Aorta (tissue), 5 donors: ENCODE measurements around the gene CUBN. TPM values are rescaled to one million over a fixed set of nuclear protein-coding genes. Genes with fewer than 3 reads are reported as not detected.
A peak's percentile ranks its signal among the peaks of the same experiment; 100 is the strongest.

ENCODE experiments used
- ATAC-seq: fragments of 200-7000 bp; cut with Tn5 transposase; one replicate; pipeline ENCODE4 v1.9.1; 2022; ENCODE audit warnings: moderate library complexity; ENCODE audit not compliant: low FRiP score
- DNase-seq, 2 donors: peaks; one replicate each; pipeline ENCODE4 v3.0.0-alpha.2; 2020
- H3K27ac ChIP-seq, 2 donors: one replicate each; pipeline ENCODE4 v1.5.1; 2013; ENCODE audit warnings: low read length in 2 of 2, mild to moderate bottlenecking in 2 of 2, moderate library complexity in 2 of 2, control low read depth in 1 of 2, inconsistent platforms in 1 of 2, low read depth in 1 of 2
- H3K27me3 ChIP-seq, 2 donors: one replicate each; pipeline ENCODE4 v1.6.1; 2013; ENCODE audit warnings: control low read depth in 1 of 2, low read length in 1 of 2, mild to moderate bottlenecking in 1 of 2, moderate library complexity in 1 of 2; ENCODE audit not compliant: insufficient read depth in 2 of 2, control insufficient read depth in 1 of 2
- H3K36me3 ChIP-seq, 2 donors: one replicate each; pipeline ENCODE4 v1.6.1; 2013; ENCODE audit warnings: control low read depth in 1 of 2, low read length in 1 of 2, mild to moderate bottlenecking in 1 of 2; ENCODE audit not compliant: insufficient read depth in 2 of 2, control insufficient read depth in 1 of 2
- H3K4me1 ChIP-seq, 2 donors: one replicate each; pipeline ENCODE4 v1.6.1; 2013; ENCODE audit warnings: low read length in 2 of 2, control low read depth in 1 of 2, mild to moderate bottlenecking in 1 of 2, moderate library complexity in 1 of 2; ENCODE audit not compliant: insufficient read depth in 2 of 2, control insufficient read depth in 1 of 2
- H3K4me3 ChIP-seq, 2 donors: one replicate each; pipeline ENCODE4 v1.5.1; 2013; ENCODE audit warnings: low read length in 2 of 2, control low read depth in 1 of 2, mild to moderate bottlenecking in 1 of 2
- H3K9me3 ChIP-seq: one replicate; pipeline ENCODE4 v1.6.1; 2013; ENCODE audit warnings: mild to moderate bottlenecking, low read length; ENCODE audit not compliant: control insufficient read depth
- WGBS, 2 donors: extraction: QIAGEN DNeasy Blood & Tissue Kit; methylation state at CpG; one replicate each; pipeline ENCODE4 v1.1.7; 2013; 5-methylcytosine and 5-hydroxymethylcytosine counted together
- intact Hi-C, 2 donors: fragments of 100-400 bp; cut with DNase I; formaldehyde crosslinking; loops; one replicate each; pipeline versions ENCODE4 v1.14.2 to v1.15.0; 2022
- polyA plus RNA-seq, 2 donors: library from polyadenylated mRNA; stranded (reverse); fragments of 200-250 nt; gene quantifications; one replicate each; pipeline ENCODE4 v1.2.3, GENCODE V29; 2013
- total RNA-seq, 2 donors: library from RNA; stranded (reverse); fragmentation: NEBNext Ultra II Directional; extraction: Animal tissue kit (Norgen Biotek cat#: 25700); gene quantifications; one replicate each; pipeline ENCODE4 v1.2.1, GENCODE V29; 2021
- donor health status: healthy with polysubstance abuse.
- donor health status: Bipolar disorder and iron deficiency.
- donor health status: DM: no; HTN: no; CAD: no.
- donor health status: DM: no; HTN: no; CAD: no.
- donor health status: DM: yes; HTN: yes; CAD: no.

CUBN gene
- total and polyA plus RNA-seq, 4 donors: 0.13 to 5.2 (median 2.6) TPM

DNA sequence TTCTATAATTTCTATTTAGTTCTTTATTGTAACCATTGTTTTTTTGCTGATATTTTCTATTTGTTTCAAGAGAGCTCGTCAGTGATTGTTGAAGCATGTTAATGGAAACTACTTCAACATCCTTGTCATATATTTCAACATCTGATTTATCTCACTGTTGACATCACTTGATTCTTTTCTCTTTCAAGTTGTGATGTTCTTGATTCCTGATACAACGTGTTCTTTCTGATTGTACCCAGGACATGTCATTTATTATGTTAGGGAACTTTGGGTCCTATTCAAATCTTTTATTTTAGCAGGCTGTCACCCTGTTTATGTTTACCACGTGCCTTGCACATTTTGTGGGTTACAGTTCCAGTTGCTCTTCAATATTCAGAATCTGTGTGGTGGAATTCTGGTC is 232.6 kb downstream of the CUBN start:
- 94% methylated on average over 3 of the region's 3 CpGs for WGBS, 2 donors
- Histone ChIP-seq H3K36me3 (no peaks in the 10 kb centered on the region), H3K27ac (no peak overlapping the region), H3K27me3 (no peaks in the 10 kb centered on the region), H3K4me1 (peaks cover 0 to 4% of the 10 kb centered on the region in 2 donors), H3K4me3 (no peak overlapping the region), H3K9me3 (no peaks in the 10 kb centered on the region)
- DNase-seq: no peak
- intact Hi-C loops: no loop called here
- no peak for ATAC-seq

DNA sequence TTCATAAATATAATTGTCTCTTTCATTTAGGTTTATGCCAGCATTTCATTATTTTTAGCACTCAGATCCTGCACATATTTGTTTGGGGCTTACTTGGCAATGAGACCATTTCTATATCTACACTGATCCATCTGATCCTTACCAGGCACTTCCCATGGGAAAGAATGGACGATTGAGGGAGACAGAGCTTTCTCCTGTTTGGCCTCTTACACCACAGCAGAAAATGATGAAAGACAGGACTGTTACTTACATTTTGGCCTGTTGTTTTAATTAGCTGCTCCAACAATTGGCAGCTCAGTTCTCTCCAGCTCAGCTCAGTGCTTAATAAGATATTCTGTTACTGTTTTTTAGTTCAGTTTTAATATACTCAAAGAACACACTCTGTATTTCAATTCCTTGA is 234.8 kb downstream of the CUBN start:
- Histone ChIP-seq H3K9me3 (no peaks in the 10 kb centered on the region), H3K27me3 (no peaks in the 10 kb centered on the region), H3K27ac (no peak overlapping the region), H3K4me3 (no peak overlapping the region), H3K36me3 (no peaks in the 10 kb centered on the region), H3K4me1 (peaks cover 0 to 4% of the 10 kb centered on the region in 2 donors)
- DNase-seq (no peak), ATAC-seq (no peak)
- 9 to 13% methylated on average over 1 of the region's 1 CpG for WGBS, 2 donors
- intact Hi-C loops: no loop called here

DNA sequence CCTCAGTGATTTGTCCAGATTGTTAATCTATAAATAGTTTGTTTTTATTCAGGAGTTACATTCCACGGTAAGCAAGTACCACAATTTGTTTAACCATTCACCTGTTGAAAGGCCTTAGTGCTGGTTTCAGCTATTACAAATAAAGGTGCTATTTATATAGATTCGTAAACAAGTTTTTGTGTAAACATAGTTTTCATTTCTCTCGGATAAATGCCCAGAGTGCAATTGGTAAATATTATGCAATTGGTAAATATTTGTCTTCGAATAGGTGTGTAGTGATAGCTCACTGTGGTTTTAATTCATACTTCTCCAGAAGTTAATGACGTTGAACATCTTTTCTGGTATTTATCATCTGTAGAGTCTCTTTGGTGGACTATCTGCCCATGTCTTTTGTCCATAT is 235.9 kb downstream of the CUBN start:
- H3K36me3 ChIP-seq: no peaks in the 10 kb centered on the region
- no peaks in the 10 kb centered on the region for H3K27me3 ChIP-seq
- H3K9me3 ChIP-seq: no peaks in the 10 kb centered on the region
- DNase-seq (no peak), ATAC-seq (no peak)
- no peak overlapping the region for H3K27ac ChIP-seq
- intact Hi-C loops: no loop called here
- WGBS, 2 donors: 39 to 43% methylated on average over 5 of the region's 5 CpGs
- H3K4me3 ChIP-seq: no peak overlapping the region
- H3K4me1 ChIP-seq: peaks cover 0 to 4% of the 10 kb centered on the region in 2 donors

DNA sequence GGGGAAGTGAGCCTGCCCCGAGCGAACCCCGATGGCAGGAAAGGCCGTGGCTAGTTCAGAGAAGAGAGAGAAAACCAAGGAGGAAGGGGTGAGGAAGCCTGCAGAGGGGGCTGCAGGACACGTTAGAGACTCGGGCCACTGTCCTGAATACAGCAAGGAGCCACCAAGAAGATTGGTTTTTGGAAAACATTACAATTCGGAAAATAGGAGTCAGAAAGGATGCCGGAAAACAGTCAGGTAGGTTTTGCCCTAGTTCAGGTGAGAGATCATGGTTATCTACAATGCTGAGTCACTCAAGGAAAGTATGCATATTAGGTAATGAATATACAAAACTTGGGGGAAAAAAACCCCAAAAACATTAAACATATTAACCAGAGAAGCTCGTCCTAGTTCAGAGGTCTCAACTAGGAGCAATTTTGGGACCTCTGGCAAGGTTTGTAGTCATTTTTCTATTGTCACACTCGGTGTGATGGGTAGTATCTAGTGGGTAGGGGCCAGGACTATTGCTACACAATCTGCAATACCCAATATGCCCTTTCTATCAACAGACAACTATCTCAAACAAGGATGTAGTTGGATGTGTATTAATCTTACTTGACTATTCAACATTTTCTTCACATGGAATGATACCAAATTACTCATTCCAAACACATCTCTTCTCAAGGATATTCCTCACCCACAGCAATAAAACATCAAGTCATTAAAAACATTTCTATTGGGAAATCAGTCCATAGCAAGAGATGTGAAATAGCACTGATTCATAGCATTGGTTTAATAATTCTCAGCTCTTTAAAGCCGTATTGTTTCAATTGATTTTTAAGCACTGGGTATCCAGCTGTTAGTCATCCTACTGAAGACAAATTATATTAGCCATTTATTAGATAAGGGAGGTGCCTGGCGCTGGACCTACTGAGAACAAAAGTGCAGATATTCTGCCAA is 238.0 kb downstream of the CUBN start:
- Histone ChIP-seq H3K4me1 (peaks cover 0 to 4% of the 10 kb centered on the region in 2 donors), H3K27me3 (no peaks in the 10 kb centered on the region), H3K4me3 (no peak overlapping the region), H3K36me3 (no peaks in the 10 kb centered on the region), H3K27ac (no peak overlapping the region), H3K9me3 (no peaks in the 10 kb centered on the region)
- WGBS, 2 donors: 53 to 54% methylated on average over 12 of the region's 12 CpGs
- intact Hi-C loops: no loop called here
- ATAC-seq (peak; percentile 91), DNase-seq (peak; percentile 51 to 83)

DNA sequence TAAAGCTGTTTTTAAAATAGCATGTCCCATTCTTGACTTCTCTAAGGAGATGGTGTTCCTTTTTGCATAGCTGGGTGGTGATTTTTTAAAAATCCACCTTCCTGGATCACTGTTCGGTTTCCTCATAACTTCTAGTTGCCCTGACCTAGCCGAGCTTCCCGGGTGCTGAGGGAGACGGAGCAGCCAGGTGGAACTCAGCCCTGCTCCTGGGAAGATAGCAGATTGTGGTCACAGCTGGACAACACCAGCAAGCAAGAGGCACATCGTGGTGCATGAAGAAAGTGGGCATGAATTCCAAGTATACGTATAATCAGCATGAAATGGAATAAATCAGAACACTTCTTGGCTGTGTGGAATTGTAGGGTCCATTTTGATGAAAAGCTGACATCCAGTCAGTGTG is 238.9 kb downstream of the CUBN start:
- ATAC-seq: no peak
- H3K27ac ChIP-seq: no peak overlapping the region
- H3K4me1 ChIP-seq: peaks cover 0 to 4% of the 10 kb centered on the region in 2 donors
- no peaks in the 10 kb centered on the region for H3K9me3 ChIP-seq
- H3K4me3 ChIP-seq: no peak overlapping the region
- H3K27me3 ChIP-seq: no peaks in the 10 kb centered on the region
- intact Hi-C loops: no loop called here
- DNase-seq: no peak
- no peaks in the 10 kb centered on the region for H3K36me3 ChIP-seq
- WGBS, 2 donors: 66 to 68% methylated on average over 6 of the region's 6 CpGs

DNA sequence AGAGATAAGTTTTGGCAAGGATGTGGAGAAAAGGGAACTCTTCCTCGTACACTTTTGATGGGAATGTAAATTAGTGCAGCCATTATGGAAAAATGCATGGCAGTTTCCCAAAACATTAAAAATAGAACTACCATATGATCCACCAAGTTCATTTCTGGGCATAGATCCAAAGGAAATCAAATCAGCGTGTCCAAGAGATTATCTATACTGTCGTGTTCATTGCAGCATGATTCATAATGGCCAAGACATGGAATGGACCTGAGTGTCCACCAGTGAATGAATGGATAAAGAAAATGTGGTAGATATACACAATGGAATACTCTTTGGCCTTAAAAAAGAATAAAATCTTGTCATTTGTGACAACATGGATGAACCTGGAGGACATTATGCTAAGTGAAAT is 242.0 kb downstream of the CUBN start:
- H3K9me3 ChIP-seq: no peaks in the 10 kb centered on the region
- ATAC-seq (no peak), DNase-seq (no peak)
- no peaks in the 10 kb centered on the region for H3K4me1 ChIP-seq
- intact Hi-C loops: no loop called here
- no peaks in the 10 kb centered on the region for H3K36me3 ChIP-seq
- H3K27me3 ChIP-seq: no peaks in the 10 kb centered on the region
- no peak overlapping the region for H3K4me3 ChIP-seq
- 24 to 28% methylated on average over 3 of the region's 3 CpGs for WGBS, 2 donors
- no peak overlapping the region for H3K27ac ChIP-seq

DNA sequence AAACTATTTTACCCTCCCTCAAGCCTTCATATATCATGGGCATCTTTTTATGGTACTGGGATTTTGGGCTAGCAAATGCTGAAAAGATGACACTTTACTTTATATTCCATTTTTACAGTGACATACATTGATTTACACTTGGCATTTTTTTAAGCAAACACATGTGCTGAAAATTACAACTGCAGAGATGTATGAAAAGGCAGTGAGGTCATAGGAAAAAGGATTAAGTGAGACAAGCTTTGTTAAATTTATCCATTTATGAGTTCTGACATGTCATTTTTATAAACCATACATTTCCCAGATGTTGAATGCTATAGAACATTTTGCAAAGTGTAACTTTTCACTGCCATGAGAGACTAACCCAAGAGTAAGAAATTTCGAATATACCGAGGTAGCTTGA is 243.6 kb downstream of the CUBN start:
- H3K27ac ChIP-seq: no peak overlapping the region
- ATAC-seq (no peak), DNase-seq (no peak)
- no peak overlapping the region for H3K4me3 ChIP-seq
- H3K27me3 ChIP-seq: no peaks in the 10 kb centered on the region
- no peaks in the 10 kb centered on the region for H3K9me3 ChIP-seq
- 79 to 82% methylated on average over 2 of the region's 2 CpGs for WGBS, 2 donors
- H3K36me3 ChIP-seq: no peaks in the 10 kb centered on the region
- intact Hi-C loops: no loop called here
- H3K4me1 ChIP-seq: no peaks in the 10 kb centered on the region

DNA sequence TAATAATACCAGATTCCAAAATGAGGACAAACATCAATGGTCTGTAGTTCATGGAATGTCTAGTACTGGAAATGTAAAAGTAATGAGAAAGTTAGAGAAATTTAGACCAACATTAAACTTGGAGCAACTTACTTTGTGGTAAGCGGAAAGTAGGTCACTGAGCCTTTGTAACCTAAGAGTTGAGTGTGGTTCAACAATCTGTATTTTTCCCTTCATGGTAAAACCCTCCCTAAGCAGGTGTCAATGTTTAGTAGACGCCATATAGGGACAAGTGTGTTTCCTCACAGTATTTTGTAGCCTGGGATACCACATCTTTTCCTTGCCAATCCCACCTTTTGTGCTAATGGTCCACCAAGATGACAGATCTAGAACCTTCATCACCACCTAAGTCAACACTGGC is 245.1 kb downstream of the CUBN start:
- no peaks in the 10 kb centered on the region for H3K9me3 ChIP-seq
- no peak overlapping the region for H3K4me3 ChIP-seq
- no peaks in the 10 kb centered on the region for H3K27me3 ChIP-seq
- no peaks in the 10 kb centered on the region for H3K36me3 ChIP-seq
- DNase-seq (no peak), ATAC-seq (no peak)
- 98% methylated on average over 2 of the region's 2 CpGs for WGBS, 2 donors
- H3K27ac ChIP-seq: no peak overlapping the region
- intact Hi-C loops: no loop called here
- H3K4me1 ChIP-seq: no peaks in the 10 kb centered on the region

DNA sequence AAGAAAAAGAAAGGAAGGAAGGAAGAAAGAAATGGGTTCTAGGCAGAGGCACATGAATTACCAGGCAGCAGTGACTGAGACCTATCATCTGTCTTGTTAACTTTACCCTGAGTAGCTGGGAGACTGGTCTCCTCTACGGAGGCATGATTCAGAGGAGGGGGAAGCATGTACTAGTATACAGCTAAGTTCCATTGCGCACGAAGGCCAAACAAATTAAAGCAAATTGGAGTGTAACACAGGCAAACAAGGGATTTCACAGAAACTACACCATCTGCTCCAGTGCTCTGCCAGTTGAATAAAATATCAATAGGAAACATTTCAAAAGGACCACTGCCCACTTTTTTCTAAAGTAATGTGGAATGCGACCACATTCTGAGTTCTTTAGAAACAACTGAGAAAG is 246.5 kb downstream of the CUBN start:
- Histone ChIP-seq H3K36me3 (no peaks in the 10 kb centered on the region), H3K27me3 (no peaks in the 10 kb centered on the region), H3K4me3 (no peak overlapping the region), H3K27ac (no peak overlapping the region), H3K4me1 (no peaks in the 10 kb centered on the region), H3K9me3 (no peaks in the 10 kb centered on the region)
- intact Hi-C loops: loop anchor here in 1 of 2 donors (2.0 kb wide), 1 partner anchor 30 kb away; no protein-coding TSS in a partner anchor
- 91 to 95% methylated on average over 4 of the region's 4 CpGs for WGBS, 2 donors
- ATAC-seq: no peak
- no peak for DNase-seq
